Measurements from ENCODE around the gene WTIP. TPM values are rescaled to one million over a fixed set of nuclear protein-coding genes. Genes with fewer than 3 reads are reported as not detected.

The WTIP gene
- total and polyA plus RNA-seq, 5 donors = 8.2 to 20.1 (median 17.2) TPM

DNA sequence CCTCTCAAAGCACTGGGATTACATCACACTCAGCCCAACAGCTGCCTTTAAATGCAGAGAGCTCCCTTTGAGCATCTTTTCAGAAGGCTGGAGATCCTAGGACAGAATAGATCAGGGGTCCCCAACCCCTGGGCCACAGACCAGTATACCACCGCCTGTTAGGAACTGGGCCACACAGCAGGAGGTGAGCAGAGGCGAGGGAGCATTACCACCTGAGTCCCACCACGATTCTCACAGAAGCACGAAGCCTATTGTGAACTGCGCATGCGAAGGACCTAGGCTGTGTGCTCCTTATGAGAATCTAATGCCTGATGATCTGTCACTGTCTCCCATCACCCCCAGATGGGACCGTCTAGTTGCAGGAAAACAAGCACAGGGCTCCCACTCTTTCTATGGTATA, 2.2 kb upstream of the WTIP start:
- DNase-seq = no peak
- no peak for ATAC-seq

DNA sequence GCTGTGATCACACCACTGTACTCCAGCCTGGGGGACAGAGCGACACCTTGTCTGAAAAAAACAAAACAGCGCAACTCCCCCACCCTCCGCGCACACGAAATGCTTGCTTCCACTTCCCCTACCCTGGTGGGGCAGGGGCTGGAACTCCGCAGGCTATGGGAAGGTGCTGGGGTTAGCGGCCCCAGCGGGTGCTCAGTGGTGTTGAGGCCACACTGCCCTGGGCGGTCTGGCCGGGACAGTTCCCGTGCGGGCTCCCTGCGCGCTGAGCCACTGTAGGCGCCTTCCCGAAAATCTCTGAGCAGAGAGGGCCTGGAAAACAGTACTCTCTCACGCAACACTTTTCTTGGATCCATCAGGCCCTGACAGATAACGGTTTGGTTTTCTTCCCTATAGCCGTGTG, 1.1 kb upstream of the WTIP start:
- no peaks in the 10 kb centered on the region for H3K9me3 ChIP-seq (ENCODE audit: control insufficient read depth, low read length)
- H3K27ac ChIP-seq (ENCODE audit: low read length) = no peak overlapping the region
- H3K4me3 ChIP-seq (ENCODE audit: low read length) = no peak overlapping the region
- DNase-seq (peak in 1 of 3 donors; percentile 58), ATAC-seq (peak; percentile 8 to 15)
- H3K27me3 ChIP-seq (ENCODE audit: control insufficient read depth, insufficient read depth) = no peaks in the 10 kb centered on the region
- H3K4me1 ChIP-seq (ENCODE audit: control insufficient read depth, insufficient read depth, low read length) = peaks cover 8% of the 10 kb centered on the region
- intact Hi-C loops (cut with DNase I) = no loop called here
- WGBS = 80% methylated on average over 19 of the region's 19 CpGs

More for the DNA sequence above, 2.2 kb upstream of the WTIP start:
- peaks cover 8% of the 10 kb centered on the region for H3K4me1 ChIP-seq (ENCODE audit: control insufficient read depth, insufficient read depth, low read length)
- 81% methylated on average over 7 of the region's 7 CpGs for WGBS
- H3K27me3 ChIP-seq (ENCODE audit: control insufficient read depth, insufficient read depth) = no peaks in the 10 kb centered on the region
- H3K4me3 ChIP-seq (ENCODE audit: low read length) = no peak overlapping the region
- no peaks in the 10 kb centered on the region for H3K9me3 ChIP-seq (ENCODE audit: control insufficient read depth, low read length)
- no peak overlapping the region for H3K27ac ChIP-seq (ENCODE audit: low read length)
- intact Hi-C loops (cut with DNase I) = no loop called here

- ATAC-seq (peak; percentile 3 to 4), DNase-seq (peak; percentile 49 to 83 (median 80))
- intact Hi-C loops (cut with DNase I) = no loop called here
- Histone ChIP-seq H3K27me3 (ENCODE audit: control insufficient read depth, insufficient read depth) (no peaks in the 10 kb centered on the region), H3K27ac (ENCODE audit: low read length) (peak overlapping the region; percentile 76), H3K4me1 (ENCODE audit: control insufficient read depth, insufficient read depth, low read length) (peaks cover 8% of the 10 kb centered on the region), H3K9me3 (ENCODE audit: control insufficient read depth, low read length) (no peaks in the 10 kb centered on the region), H3K4me3 (ENCODE audit: low read length) (peak overlapping the region; percentile 95)
- WGBS = 1% methylated on average over 84 of the region's 84 CpGs
These were observed 362 bp downstream of the WTIP start for GRCh38 chr19:34481861-34482379.

DNA sequence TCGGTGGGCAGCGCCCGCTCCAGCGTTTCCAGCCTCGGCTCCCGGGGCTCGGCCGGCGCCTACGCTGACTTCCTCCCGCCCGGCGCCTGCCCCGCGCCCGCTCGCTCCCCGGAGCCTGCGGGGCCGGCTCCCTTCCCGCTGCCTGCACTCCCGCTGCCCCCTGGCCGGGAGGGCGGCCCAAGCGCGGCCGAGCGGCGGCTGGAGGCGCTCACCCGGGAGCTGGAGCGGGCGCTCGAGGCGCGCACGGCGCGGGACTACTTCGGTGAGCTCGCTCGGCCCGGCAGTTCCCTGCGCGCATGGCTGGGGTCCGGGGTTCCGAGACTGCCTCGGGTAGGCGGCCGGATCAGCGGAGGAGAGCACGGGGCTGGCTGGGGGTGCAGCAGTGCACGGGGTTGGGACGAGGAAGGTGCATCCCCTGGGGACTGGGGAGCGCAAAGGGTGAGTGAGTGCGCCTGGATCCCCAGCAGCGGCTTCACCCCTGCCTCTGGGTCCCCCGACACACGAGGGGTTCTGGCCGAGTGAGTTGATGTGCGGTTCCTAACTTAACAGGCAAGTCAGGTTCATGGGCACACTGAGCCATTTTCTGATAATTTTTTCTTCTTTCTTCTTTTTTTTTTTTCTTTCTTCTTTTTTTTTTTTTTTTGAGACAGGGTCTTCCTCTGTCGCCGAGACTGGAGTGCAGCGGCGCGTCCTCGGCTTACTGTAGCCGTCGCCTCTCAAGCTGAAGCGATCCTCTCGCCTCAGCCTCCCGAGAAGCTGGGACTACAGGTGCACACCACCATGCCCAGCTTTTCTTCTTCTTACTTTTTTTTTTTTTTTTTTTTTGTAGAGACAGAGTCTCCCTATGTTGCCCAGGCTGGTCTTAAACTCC, 1.1 kb downstream of the WTIP start:
- 6% methylated on average over 72 of the region's 72 CpGs for WGBS
- peak; percentile 46 to 75 (median 74) for DNase-seq
- no peaks in the 10 kb centered on the region for H3K27me3 ChIP-seq (ENCODE audit: control insufficient read depth, insufficient read depth)
- peaks cover 8% of the 10 kb centered on the region for H3K4me1 ChIP-seq (ENCODE audit: control insufficient read depth, insufficient read depth, low read length)
- peak overlapping the region; percentile 76 for H3K27ac ChIP-seq (ENCODE audit: low read length)
- intact Hi-C loops (cut with DNase I) = no loop called here
- H3K9me3 ChIP-seq (ENCODE audit: control insufficient read depth, low read length) = no peaks in the 10 kb centered on the region
- ATAC-seq = peak in 1 of 2 donors; percentile 5
- H3K4me3 ChIP-seq (ENCODE audit: low read length) = peak overlapping the region; percentile 95

DNA sequence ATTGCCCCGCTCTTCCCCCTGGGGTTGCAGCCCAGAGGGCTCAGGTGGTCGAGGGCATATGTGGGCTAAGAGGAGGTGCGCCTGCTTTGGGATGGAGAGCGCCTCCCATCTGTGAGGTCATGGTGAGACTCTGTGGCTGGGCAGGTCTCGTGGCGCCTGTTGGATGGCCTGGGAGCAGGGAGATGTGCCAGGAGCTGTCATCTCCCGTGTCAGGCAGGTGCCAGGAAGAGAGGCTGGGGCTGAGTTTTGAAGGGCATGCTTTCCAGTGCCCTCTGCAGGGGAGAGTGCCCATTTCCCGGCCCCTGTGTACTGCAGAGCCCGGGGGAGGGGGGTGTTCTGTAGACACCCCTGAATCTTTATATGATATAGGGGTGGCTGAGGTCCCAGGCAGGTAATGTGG, 2.8 kb downstream of the WTIP start:
- no peak overlapping the region for H3K4me3 ChIP-seq (ENCODE audit: low read length)
- H3K27me3 ChIP-seq (ENCODE audit: control insufficient read depth, insufficient read depth) = no peaks in the 10 kb centered on the region
- ATAC-seq (peak; percentile 12), DNase-seq (peak in 2 of 3 donors; percentile 69 to 77)
- no peaks in the 10 kb centered on the region for H3K9me3 ChIP-seq (ENCODE audit: control insufficient read depth, low read length)
- peaks cover 8% of the 10 kb centered on the region for H3K4me1 ChIP-seq (ENCODE audit: control insufficient read depth, insufficient read depth, low read length)
- intact Hi-C loops (cut with DNase I) = no loop called here
- no peak overlapping the region for H3K27ac ChIP-seq (ENCODE audit: low read length)
- 78% methylated on average over 9 of the region's 9 CpGs for WGBS

DNA sequence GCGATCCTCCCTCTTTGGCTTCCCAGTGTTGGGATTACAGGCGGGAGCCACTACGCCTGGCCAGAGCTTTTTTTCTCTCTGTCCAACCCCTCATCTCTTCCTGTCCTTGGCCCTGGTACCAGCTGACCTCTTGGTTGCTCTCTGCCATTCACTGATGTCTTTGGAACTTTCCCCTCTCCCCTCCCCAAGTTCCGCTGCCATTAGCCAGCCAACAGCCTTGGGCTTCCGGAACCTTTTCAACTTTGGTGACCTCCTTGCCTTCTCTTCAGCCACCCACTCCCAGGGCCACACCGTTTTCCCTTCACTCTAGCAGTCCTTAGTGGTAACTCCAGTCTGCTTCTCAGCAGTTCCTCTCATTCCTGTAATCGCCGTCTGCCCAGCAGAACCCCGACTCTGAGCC, 4.3 kb downstream of the WTIP start:
- H3K4me3 ChIP-seq (ENCODE audit: low read length) = no peak overlapping the region
- intact Hi-C loops (cut with DNase I) = no loop called here
- DNase-seq (no peak), ATAC-seq (peak in 1 of 2 donors; percentile 50)
- 72% methylated on average over 9 of the region's 9 CpGs for WGBS
- no peak overlapping the region for H3K27ac ChIP-seq (ENCODE audit: low read length)
- peaks cover 8% of the 10 kb centered on the region for H3K4me1 ChIP-seq (ENCODE audit: control insufficient read depth, insufficient read depth, low read length)
- no peaks in the 10 kb centered on the region for H3K9me3 ChIP-seq (ENCODE audit: control insufficient read depth, low read length)
- H3K27me3 ChIP-seq (ENCODE audit: control insufficient read depth, insufficient read depth) = no peaks in the 10 kb centered on the region

DNA sequence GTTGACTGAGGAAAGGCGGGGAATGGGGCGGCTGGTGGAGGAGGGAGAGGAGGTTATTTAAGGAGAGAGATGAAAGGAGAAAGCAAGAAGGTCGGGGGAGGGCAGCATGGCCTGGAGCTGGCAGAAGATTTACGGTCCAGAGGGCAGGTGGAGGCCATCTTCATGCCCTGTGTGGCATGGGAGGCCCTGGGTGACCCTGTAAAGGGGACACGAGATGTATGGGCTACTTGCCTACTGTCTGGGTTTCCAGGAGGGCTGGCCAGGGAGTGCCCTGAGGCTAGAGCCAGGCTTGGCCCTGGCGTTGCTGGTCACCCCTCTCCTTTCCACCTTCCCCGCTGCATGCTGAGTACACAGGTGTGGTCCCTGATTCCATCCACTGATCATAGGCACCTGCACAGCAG, 6.1 kb downstream of the WTIP start:
- intact Hi-C loops (cut with DNase I) = no loop called here

DNA sequence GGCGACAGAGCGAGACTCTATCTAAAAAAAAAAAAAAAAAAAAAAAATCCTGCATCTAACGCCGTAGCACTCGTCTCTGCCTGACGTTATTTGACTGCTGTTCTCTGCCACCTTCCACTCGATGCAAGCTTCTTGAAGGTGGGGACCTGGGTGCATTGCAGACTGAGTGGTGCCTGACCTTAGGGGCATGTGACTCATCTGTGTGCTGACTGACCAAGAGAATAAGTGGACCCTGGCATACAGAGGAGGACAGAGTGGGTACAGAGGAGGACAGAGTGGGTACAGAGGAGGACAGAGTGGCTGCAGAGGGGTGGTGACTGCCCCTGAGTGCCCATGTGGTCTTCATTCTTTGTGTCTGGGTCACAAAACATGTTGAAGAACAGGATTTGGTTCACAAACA, 7.6 kb downstream of the WTIP start:
- peaks cover 3% of the 10 kb centered on the region for H3K4me1 ChIP-seq (ENCODE audit: control insufficient read depth, insufficient read depth, low read length)
- no peak overlapping the region for H3K4me3 ChIP-seq (ENCODE audit: low read length)
- no peaks in the 10 kb centered on the region for H3K27me3 ChIP-seq (ENCODE audit: control insufficient read depth, insufficient read depth)
- no peak overlapping the region for H3K27ac ChIP-seq (ENCODE audit: low read length)
- 71% methylated on average over 7 of the region's 7 CpGs for WGBS
- DNase-seq (no peak), ATAC-seq (no peak)
- intact Hi-C loops (cut with DNase I) = no loop called here
- no peaks in the 10 kb centered on the region for H3K9me3 ChIP-seq (ENCODE audit: control insufficient read depth, low read length)

More for the DNA sequence above, 6.1 kb downstream of the WTIP start:
- Histone ChIP-seq H3K27ac (ENCODE audit: low read length) (no peak overlapping the region), H3K4me1 (ENCODE audit: control insufficient read depth, insufficient read depth, low read length) (peaks cover 8% of the 10 kb centered on the region), H3K27me3 (ENCODE audit: control insufficient read depth, insufficient read depth) (no peaks in the 10 kb centered on the region), H3K4me3 (ENCODE audit: low read length) (no peak overlapping the region), H3K9me3 (ENCODE audit: control insufficient read depth, low read length) (no peaks in the 10 kb centered on the region)
- 89% methylated on average over 7 of the region's 7 CpGs for WGBS
- DNase-seq (no peak), ATAC-seq (no peak)

DNA sequence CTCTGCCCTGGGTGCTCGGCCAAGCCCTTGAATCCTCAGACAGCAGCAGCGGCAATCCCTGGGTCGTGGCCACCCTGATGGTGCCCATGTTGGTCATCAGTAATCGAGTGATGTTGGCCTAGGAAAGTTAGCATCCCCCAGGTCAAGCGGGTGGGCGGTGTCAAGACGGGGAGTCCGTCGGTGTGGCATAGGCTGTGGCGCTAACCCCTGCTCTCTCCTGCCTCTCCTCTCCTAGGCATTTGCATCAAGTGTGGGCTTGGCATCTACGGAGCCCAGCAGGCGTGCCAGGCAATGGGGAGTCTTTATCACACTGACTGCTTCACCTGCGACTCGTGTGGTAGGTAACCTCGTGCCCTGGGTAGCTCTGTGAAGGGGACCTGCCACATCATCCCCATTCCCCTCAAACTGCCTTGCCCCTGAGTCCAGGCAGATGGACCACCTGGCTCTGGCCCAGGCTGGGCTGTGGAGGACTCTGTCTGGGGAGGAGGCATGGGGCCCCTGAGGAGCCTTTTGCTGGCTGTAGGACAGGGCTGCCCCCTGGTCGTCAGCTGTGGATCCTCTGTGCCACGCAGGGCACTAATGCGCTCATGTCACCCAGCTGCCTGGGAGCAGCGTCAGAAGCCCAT, 8.7 kb downstream of the WTIP start:
- ATAC-seq (no peak), DNase-seq (no peak)
- intact Hi-C loops (cut with DNase I) = no loop called here
- H3K27me3 ChIP-seq (ENCODE audit: control insufficient read depth, insufficient read depth) = no peaks in the 10 kb centered on the region
- H3K4me1 ChIP-seq (ENCODE audit: control insufficient read depth, insufficient read depth, low read length) = no peaks in the 10 kb centered on the region
- no peaks in the 10 kb centered on the region for H3K9me3 ChIP-seq (ENCODE audit: control insufficient read depth, low read length)
- 93% methylated on average over 19 of the region's 19 CpGs for WGBS
- no peak overlapping the region for H3K4me3 ChIP-seq (ENCODE audit: low read length)
- H3K27ac ChIP-seq (ENCODE audit: low read length) = no peak overlapping the region

GRCh38 chr19:34493038-34493648, 11.6 kb downstream of the WTIP start:
- ATAC-seq = peak in 1 of 2 donors; percentile 18
- intact Hi-C loops (cut with DNase I) = no loop called here
- Histone ChIP-seq H3K4me1 (ENCODE audit: control insufficient read depth, insufficient read depth, low read length) (no peaks in the 10 kb centered on the region), H3K9me3 (ENCODE audit: control insufficient read depth, low read length) (no peaks in the 10 kb centered on the region), H3K27ac (ENCODE audit: low read length) (no peak overlapping the region), H3K4me3 (ENCODE audit: low read length) (no peak overlapping the region), H3K27me3 (ENCODE audit: control insufficient read depth, insufficient read depth) (no peaks in the 10 kb centered on the region)
- WGBS = 89% methylated on average over 25 of the region's 25 CpGs
- no peak for DNase-seq

GRCh38 chr19:34493649-34494044, 12.1 kb downstream of the WTIP start:
- ATAC-seq (no peak), DNase-seq (no peak)
- H3K4me3 ChIP-seq (ENCODE audit: low read length) = no peak overlapping the region
- intact Hi-C loops (cut with DNase I) = no loop called here
- H3K9me3 ChIP-seq (ENCODE audit: control insufficient read depth, low read length) = no peaks in the 10 kb centered on the region
- H3K27me3 ChIP-seq (ENCODE audit: control insufficient read depth, insufficient read depth) = no peaks in the 10 kb centered on the region
- H3K4me1 ChIP-seq (ENCODE audit: control insufficient read depth, insufficient read depth, low read length) = no peaks in the 10 kb centered on the region
- no peak overlapping the region for H3K27ac ChIP-seq (ENCODE audit: low read length)
- WGBS = 91% methylated on average over 7 of the region's 7 CpGs

Measured in right cardiac atrium (tissue), 5 donors.